Astrocyte (in vitro differentiated cells and primary cell): Measurements from ENCODE around the gene C1QC.

Source experiments
- CTCF ChIP-seq: IDR thresholded peaks from 2 replicates; pipeline ENCODE4 v1.5.1; 2011; ENCODE audit warnings: low read depth, mild to moderate bottlenecking, inconsistent platforms, low read length, moderate library complexity; ENCODE audit not compliant: insufficient read depth
- EZH2 ChIP-seq: IDR thresholded peaks from 2 replicates; pipeline ENCODE4 v1.6.1; 2012; ENCODE audit warnings: mild to moderate bottlenecking, low read length, inconsistent platforms; ENCODE audit not compliant: insufficient read depth

- no peak for TF ChIP-seq CTCF
- TF ChIP-seq EZH2: no peak
Measured at GRCh38 chr1:22681556-22682276, 38.3 kb downstream of the C1QC start.
